Measurements from ENCODE around the gene RGS14.
"Not testable (repeated sequence)": the region's sequence is repeated elsewhere in the genome, so short reads cannot be mapped to it uniquely, and the experiment has no call there.

RGS14 gene

DNA sequence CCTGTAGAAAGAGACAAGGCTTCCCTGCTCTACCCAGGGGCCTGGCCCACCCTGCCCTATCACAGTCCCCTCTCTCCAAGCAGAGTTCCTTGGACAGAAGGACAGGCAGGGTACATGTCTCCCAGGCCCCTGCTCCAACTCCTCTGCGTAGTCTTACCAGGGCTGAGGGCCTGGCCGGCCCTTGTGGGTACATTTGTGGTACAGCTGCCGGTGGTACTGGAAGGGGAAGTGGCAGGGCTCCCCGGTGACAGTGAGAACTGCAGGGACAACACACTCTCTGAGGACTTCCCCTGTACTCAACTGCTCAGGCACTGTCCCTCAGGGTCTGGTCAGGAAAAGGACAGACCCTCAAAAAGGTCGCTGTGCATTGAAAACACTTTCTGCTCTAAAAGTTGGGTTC lies 48.1 kb downstream of the RGS14 start:
- no peak for DNase-seq

DNA sequence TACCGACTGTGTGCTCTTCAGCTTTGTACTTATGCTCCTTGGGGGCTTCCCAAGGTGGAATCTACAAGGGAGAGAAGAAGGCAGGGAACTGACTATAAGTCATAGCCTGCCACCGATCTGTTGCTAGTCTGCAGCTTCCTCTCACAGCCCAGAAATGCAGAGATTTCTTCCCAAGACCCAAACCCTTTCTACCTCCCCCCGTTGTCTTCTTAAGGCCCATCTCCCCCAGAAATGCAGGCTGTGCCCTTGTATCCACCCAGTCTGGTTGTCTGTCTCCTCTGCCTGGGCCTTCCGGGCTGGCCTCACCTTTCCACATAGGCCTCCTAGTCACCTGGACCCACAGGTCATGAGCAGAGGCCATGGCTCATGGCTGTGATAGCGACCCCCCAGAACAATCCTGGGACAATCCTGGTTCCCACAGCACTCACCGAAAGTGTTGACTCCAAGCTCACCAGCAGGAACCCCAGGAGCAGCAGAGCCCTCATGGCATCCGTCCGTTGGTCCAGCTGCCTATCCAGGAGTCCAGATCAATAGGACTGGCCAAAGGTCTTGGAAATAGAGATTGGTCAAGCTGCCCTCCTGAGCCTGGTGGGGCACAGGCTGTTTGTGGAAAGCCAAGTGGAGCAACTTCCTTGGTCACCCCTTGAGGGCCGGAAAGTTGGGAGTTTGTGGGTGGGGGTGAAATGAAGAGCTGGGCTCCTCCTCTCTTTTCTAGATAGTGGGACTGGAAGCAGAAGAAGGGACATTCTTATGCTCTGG lies 51.5 kb downstream of the RGS14 start, which contains the start of gene F12:
Gene F12 (minus strand): TSS at position 522 of the 759 bp plus-strand sequence. CDS start 37 bp downstream, at position 485.
- no peak for DNase-seq

DNA sequence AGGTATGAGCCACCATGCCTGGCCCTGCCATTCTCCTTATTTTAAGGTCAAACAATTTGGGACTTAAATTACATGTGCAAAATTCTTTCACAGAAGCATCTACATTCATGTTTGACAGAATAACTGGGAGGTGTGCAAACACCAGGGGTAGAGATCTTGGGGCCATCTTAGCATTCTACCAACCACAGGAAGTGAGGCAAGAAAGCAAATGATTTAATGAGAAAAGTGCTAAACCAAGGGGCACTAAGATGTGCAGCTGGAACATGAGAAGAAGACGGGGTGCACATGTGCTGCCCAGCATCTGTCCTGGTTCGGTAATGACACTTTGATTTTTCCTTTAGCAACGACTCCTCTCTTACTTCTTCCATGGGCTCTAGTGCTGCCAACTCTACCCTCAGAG lies 52.9 kb downstream of the RGS14 start:
- DNase-seq = no peak

DNA sequence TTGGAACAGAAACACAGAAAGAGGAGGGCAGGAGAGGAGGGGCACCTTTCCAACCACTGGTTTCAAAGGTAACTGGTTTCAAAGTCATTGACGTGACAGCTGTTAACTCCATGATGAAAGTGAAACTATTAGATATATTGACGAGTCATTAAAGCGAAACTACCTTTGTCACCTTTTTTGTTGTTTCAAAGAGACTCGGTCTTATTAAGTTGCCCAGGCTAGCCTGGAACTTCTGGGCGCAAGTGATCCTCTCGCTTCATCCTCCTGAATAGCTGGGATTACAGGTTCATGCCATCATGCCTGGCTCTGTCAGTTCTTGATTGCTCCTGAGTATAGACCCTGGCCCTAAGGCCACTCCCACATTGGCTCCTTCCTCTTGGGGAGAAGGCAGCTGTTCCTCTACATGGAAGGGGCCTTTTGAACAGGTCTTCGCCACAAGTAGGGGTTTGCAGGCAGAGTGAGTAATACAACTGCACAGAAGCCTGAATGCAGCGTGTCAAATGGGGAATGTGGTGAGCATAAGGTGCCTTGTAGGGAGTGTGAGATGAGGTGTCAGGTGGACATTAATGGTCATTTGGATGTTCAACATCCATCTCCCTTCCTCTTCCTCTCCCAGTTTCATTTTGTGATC lies 55.0 kb downstream of the RGS14 start:
- DNase-seq = no peak

DNA sequence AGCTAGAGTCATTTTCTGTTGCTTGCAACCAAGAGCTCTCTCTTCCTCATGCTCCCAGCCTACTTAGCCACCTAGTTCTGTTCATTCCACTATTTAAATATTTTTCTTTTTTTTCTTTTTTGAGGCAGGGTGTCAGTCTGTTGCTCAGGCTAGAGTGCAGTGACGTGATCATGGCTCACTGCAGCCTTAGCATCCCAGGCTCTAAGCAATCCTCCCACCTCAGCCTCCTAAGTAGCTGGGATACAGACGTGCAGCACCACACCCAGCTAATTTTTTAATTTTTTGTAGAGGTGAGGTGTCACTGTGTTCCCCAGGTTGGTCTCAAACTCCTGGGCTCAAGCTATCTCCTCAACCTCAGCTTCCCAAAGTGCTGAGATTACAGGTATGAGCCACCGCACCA lies 56.8 kb downstream of the RGS14 start:
- DNase-seq = no peak

DNA sequence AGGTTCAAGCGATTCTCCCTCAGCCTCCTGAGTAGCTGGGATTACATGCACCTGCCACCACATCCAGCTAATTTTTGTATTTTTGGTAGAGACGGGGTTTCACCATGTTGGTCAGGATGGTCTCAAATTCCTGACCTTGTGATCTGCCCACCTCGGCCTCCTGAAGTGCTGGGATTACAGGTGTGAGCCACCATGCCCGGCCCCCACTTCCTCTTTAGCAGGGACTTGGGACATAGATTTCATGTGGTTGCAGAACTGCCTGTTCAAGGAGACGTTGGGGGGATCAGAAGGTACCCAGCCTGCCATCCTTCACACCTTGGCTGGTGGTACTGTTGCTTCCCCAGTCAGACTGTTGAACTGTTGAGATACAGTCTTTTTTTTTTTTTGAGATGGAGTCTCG lies 59.4 kb downstream of the RGS14 start:
- DNase-seq = not testable (repeated sequence)

DNA sequence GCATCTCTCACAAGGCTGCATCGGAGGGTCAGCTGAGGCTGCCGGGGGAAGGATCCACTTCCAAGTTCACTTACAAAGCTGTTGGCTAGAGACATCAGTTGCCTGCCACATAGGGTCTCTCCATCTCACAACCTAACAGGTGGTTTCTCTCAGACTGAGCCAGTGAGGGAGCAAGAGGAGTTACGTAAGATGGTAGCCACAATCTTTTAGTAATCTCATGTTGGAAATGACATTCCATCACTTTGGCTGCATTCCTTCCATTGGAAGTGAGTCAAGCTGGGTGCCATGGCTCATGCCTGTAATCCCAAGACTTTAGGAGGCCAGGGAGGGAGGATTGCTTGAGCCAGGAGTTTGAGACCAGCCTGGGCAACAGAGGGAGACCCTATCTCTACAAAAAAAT lies 61.3 kb downstream of the RGS14 start:
- no peak for DNase-seq

DNA sequence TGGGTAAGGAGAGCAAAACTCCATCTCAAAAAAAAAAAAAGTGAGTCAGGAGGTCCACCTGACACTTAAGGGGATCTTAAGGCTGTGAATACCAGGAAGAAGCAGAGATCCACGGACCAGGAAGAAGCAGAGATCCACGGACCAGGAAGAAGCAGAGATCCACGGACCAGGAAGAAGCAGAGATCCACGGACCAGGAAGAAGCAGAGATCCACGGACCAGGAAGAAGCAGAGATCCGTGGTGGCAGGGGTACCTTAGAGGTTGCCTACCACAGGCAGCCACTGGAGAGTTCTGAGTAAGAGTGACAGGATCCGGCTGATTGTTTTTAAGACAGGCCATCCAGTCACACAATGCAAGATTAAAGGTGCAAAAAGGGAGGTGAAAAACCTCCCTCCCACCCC lies 62.7 kb downstream of the RGS14 start:
- DNase-seq = not testable (repeated sequence)

DNA sequence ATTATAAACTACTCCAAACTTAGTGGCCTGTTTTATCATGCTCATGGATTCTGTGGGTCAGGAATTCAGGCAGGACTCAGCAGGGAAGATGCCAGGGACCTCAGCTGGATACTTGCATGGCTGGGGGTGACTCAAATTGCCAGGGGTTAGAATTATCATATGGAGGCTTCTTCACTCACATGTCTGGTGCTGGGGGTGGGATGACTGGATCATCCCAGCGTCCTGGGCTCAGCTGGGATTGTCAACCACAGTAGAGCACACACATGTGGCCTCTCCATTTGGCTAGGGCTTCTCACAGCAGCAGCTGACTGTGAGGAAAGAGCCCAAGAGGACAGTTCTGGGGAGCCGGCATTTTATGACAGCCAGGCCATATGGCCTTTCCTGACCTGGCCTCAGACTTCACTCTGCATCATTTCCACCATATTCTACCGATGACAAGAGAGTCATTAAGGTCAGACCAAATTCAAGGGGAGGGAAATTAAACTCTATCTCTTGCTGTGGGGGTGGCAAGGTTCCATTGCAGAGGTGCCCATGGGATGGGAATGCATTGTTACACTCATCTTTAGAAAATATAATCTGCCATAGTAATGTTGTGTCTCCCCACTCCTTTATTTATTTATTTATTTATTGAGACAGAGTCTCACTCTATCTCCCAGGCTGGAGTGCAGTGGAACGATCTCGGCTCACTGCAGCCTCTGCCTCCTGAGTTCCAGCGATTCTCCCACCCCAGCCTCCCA lies 63.5 kb downstream of the RGS14 start:
- no peak for DNase-seq
